HG03280 (cell line): Measurements from ENCODE around the gene OLFM3.

Experiments used
- ATAC-seq: cut with Tn5 transposase; IDR thresholded peaks from one replicate; pipeline ENCODE4 v1.9.1; 2021; ENCODE audit warnings: mild to moderate bottlenecking, moderate library complexity; ENCODE audit not compliant: unreplicated experiment

Gene OLFM3

DNA sequence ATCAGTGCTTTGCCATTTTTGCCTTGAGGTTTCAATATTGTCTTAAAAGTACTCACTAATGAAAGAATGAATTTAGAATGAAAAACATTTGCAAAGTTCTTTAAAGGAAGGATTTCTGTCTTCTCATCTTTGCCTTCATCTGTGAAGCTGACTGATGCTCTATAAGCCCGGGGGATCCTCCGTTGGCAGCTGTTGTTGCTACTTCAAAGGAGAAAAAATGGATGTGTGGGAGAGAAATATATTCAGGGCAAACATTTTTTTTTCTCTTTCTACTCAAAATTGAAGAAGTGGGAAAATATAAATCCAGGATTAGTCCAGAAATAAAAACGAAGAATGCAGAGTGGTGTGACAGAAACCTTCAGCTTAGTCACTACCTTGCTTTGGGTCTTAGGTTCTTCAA is 142.5 kb downstream of the OLFM3 start:
- no peak for ATAC-seq

- no peak for ATAC-seq
These were observed 143.8 kb downstream of the OLFM3 start for GRCh38 chr1:101852936-101853335.

- no peak for ATAC-seq
These were observed 147.4 kb downstream of the OLFM3 start for GRCh38 chr1:101849356-101849755.

DNA sequence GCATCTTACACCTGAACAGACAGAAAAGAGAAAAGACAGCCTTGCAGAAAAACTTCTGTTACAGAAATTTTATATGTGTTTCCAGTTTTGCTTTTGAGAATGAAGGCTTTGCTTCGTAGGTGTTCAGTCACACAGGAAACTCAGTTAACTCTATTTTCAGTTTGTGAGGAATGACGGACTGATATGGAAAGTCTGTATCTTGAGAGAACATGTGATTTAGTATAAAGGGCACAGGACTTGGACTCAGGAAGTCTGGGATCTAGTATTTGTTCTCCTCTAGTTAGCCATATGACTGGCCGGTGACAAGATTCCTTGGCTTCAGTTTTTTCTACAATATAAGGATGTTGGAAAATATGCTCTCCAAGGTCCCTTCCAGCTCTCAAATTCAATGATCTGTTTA is 149.1 kb downstream of the OLFM3 start:
- no peak for ATAC-seq

DNA sequence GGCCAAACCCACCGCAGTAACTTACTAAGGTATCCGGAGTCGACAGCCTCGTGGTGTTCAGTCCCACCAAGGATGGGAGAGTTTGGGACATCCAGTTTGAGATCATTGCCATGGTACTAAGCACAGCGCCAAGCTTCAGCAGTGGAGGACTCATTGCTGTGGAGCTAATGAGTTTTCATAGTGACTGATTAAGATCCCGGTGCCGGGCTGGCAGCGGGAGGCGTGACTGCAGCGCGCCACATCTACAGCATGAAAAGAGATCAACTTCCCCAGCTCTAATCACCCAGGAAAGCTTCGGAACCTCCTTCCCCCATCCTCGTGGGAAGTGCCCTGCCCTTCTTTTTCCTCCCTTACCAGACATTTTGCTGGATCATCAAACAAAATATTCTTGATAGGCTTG is 149.9 kb downstream of the OLFM3 start:
- no peak for ATAC-seq

- no peak for ATAC-seq
These were observed 153.6 kb downstream of the OLFM3 start for GRCh38 chr1:101843160-101843559.

DNA sequence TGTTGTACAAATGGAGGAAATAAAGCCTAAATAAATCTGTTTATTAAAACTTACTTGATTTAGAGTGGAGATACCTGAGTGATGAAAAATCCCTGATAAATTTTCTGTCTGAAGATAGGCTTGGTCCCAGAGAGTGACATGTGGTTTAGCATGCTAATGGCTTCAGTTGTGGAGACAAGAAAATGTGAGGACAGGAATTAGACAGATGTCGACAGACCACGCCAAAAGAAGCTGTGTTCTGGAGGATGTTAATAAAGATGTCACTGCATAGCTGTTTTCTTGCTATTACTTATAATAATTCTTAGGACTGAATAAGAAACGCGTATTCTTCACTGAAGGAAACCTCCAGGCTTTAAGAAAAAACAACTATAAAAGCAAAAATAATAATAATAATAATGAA is 154.9 kb downstream of the OLFM3 start:
- no peak for ATAC-seq

- ATAC-seq, result no peak
These were observed 160.7 kb downstream of the OLFM3 start for GRCh38 chr1:101835988-101836387.

DNA sequence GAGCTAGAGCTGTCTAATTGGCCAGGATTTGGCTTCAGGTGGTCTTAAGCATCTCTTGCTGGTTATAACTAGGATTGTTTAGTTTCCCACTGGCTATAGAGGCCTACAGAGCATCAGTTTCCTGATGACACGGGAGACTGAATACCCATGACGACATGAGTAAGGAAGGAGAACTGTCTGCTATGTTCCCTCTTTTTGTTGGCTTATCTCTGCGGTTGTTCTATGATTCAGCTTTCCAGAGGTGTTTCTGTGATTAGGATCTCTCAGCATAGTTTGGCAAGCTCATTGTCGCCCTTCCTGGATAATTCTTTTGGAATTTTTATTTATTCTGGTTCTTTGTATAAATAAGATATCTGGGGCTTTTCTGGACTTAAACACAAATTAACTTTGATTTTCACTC is 163.4 kb downstream of the OLFM3 start:
- no peak for ATAC-seq

DNA sequence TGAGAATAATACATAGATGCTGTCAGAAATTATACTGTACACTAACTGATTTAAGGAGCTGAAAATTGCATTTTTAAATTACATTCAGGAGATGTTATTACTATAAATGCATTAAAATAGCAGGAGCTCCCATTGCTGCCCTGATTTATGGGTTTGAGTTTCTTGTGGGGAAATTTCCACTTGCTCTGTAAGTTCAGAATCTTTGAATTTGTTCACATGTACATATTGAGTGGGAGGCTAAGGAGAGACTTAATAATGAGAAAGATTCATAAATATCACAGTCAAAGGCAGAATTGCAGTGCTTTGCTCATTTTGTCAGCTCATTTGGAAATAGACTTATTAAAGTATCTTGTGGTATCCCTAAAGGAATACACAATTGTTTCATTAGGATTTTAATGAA is 170.3 kb downstream of the OLFM3 start:
- no peak for ATAC-seq

- no peak for ATAC-seq
These were observed 176.7 kb downstream of the OLFM3 start for GRCh38 chr1:101820071-101820470.

DNA sequence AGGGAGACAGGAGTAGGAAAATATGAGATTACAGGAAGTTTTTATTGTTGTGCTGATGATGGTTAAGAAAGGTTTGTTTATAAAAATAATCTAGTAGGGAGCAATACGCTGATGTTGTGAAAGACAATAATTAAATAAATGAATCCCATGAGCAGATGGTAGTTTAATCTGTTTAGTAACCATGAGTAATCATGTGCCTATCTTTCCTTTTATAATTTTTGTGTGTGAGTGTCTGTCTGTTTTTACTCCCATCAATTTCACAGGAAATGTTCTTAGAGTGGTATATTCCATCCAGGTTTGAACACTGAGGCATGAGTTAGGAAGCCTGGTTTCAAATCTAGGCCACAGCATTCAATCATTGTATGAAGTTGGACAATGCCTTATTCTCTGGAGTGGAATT is 180.5 kb downstream of the OLFM3 start:
- no peak for ATAC-seq

DNA sequence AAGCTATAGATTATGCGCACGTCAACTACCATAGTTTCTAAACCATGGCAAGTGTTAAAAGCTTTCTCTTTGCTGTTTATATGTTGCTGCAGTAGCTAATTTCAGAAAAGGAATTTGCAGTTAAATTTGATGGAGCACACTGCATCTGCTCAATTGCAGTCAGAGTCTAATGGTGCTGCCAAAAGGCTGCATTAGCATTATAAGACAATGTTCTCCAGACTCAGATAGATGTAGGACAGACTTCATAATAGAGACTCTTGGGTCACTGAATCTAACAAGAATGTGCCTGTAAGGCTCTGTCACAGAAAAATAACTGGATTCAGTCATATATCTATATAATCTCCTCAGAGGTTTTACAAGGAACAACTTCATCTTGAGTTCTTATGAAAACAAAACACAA is 198.3 kb downstream of the OLFM3 start:
- no peak for ATAC-seq

DNA sequence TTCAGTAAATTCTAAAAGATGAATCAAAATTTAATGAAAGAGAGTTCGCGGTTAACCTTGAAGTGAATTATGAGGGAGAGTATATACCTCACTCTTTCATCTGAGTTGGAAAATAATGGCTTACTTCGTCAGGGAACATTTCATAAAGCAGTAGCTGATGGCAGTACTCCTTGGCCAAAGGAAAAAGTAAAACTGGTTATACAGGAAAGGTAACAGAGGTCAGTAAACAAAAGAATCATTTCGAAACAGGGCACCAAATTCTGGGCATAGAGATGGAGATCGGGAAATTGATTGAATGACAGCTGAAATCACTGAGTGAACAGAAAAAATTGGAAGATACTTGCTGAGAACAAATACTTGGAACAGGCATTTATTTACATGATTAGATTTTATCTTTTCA is 199.0 kb downstream of the OLFM3 start:
- no peak for ATAC-seq

DNA sequence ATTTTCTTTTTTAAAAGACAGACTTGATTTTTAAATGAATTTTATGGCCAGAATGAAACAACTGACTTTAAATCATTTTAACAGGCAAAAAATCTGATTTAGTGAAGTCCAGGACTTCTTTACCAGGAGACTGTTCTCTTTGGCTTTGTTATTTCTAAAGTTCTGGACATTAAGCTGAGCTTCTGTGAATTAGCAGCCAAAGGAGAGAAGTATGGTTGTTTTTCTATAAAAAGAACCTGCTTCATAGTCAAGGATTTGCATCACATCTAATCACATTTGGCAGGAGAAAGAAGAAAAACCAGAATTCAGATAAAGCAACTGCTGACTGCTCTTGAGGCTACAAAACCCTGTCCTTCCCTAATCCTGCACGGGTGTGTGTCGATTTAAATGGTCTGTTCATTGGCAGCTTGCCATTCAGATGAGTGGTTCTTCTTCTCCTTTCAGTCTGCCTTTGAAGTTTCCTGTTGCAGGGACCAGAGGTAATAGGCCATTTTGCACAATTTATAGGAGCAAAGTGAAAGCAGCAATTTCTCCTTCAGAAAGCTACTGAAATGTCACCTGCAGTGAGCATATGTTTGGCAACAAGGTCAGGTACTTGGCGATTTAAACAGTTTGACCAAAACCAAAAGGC is 215.4 kb downstream of the OLFM3 start:
- no peak for ATAC-seq

DNA sequence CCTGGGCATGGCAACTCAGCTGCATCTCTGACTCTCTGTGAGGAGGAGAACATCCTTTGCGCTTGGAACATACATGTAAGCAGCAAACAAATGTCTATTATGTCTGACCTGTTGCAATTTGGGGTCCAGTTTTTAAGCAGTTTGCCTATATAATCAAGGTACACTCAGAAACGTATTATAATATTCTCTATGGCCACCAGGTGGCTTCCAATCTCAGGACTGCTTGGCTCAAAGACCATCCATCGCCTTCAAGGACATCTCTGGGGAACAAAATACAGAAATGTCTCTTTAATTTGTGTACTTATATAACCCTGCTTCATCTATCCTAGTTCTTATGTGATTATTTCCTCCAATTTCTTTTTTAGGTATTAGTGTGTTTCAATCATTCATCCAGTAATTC is 227.2 kb downstream of the OLFM3 start:
- ATAC-seq, result peak; percentile 83

DNA sequence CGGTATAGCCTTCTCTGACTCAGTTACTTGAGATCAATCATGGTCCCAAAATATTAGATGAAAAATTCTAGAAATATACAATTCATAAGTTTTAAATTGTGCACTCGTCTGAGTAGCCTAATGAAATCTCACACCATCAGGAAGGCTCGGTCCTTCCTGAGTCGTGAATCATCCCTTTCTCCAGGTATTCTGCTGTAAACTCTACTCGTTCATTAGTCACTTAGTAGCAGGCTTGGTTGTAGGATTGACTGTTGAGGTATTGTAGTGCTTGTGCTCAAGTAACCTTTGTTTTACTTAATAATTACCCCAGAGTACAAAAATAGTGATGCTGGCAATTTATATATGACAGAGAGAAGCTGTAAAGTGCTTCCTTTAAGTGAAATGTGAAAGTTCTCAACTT is 238.7 kb downstream of the OLFM3 start:
- ATAC-seq, result no peak

DNA sequence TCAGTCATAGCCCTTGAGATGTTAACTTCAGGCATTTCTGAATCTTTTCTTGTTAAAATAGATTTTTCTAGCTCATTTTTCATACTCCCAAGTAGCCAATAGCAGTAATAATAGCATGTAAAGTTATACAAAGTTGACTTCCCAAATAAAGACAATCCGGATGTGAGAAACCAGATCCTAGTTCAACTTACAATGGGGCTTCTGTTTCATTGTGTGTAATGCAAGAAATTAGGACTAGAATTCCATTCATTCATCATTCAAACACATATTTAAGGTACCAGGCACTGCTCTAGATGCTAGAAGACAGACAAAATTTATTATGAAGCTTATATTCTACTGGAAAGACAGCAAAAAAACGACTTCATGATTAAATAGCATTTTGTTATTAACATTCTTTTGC is 240.3 kb downstream of the OLFM3 start:
- no peak for ATAC-seq
